Measurements from ENCODE around the gene PGRMC2.
A peak's percentile ranks its signal among the peaks of the same experiment; 100 is the strongest.

PGRMC2 gene

DNA sequence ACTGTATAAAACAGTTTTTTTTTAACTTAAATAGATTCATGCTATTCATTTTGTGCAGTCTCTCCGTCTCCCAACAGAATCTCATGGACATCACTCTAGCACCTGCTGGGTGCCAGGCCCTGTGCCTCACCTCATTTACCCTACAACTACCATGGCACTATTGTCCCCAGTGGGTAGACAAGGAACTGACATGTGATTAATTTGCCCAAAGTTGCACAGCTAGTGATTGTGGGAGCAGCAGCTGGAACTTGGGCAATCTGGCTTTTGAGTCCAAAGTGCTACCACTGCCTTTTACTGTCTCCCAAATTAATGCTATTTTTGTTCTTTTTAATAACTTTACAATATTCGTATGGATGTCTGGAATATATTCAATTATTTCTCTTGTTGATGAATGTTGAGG is 11.2 kb upstream of the PGRMC2 start:
- peak in 1 of 2 donors; percentile 38 for ATAC-seq

GRCh38 chr4:128298146-128298758 is 10.6 kb upstream of the PGRMC2 start:
- ATAC-seq = no peak

DNA sequence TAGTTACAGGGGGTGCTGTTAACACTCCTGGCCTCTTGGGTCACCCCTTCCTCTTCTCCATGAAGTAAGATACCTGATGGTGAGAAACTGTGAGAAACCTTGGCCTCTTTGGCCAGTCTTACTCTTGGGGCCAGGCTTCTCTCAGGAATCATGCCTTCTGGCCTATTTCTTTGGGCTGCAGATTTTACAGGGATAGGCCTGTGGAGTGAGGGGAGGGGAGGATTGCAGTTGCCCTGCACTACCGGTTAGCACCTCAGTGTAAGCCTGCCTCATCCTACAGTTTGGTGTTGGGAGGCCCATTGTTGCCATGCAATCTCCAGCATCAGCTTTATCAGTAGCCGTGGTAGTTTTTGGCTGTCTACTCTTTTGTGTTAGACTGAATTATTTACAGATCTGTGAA is 7.6 kb upstream of the PGRMC2 start:
- ATAC-seq = no peak

- ATAC-seq = no peak
These were observed 6.9 kb upstream of the PGRMC2 start for GRCh38 chr4:128294464-128294863.

GRCh38 chr4:128292349-128292748 is 4.7 kb upstream of the PGRMC2 start:
- ATAC-seq = no peak

GRCh38 chr4:128291096-128291495 is 3.5 kb upstream of the PGRMC2 start:
- no peak for ATAC-seq

DNA sequence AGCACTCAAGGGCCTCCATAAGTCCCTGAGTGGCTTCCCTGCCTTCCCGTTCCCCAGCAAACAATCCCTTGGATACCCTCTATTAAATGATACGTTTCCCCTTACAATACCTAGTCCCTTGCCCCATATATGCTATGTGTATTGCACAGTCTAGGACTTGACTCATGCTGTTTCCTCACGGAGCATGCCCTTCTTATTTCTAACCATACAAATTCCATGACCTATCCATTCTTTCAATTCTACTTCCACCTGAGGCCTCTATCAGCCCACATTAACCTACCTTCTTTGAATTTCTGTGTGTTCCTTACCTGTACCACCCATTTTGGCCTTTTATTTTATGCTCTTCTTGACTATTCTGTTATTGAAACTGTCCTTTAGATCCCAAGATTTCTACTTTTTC is 2.9 kb upstream of the PGRMC2 start:
- ATAC-seq = no peak

DNA sequence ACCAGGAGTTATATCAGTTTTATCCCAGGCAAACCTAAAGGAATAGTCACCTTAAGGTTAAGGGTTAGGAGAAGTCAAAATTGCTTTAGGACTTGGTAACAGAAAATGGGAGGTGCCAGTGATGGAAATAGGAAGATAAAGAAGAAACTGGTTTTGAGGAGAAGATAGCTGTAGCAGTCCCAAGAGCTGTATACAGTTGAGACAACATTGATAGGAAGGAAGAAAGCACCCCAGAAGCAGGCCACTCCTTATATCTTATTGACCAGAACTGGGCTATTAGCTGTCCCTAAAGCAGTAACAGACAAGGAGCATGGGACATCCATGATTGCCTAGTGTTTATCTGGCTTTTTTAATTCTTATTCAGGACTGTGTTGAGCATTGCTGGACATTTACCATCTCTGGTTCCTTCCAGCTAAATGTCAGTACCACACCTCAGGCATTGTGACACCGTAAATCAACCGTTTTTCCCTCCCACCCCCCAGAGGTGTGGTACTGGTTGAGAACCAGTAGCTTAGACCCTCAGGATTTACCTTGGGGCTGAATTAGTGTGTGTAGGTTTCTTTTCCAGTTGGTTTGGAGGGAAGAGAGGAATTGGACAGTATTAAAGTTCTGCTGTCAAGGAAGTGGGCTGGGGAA is 2.0 kb upstream of the PGRMC2 start:
- no peak for ATAC-seq

GRCh38 chr4:128288689-128289106 is 1.1 kb upstream of the PGRMC2 start:
- ATAC-seq = peak in 1 of 2 donors; percentile 3

- ATAC-seq = peak; percentile 86 to 87
These were observed 467 bp upstream of the PGRMC2 start for GRCh38 chr4:128287871-128288688.

- ATAC-seq = no peak
These were observed 1.0 kb downstream of the PGRMC2 start for GRCh38 chr4:128286474-128287058.

GRCh38 chr4:128285085-128285997 is 2.3 kb downstream of the PGRMC2 start:
- no peak for ATAC-seq

GRCh38 chr4:128284317-128284716 is 3.3 kb downstream of the PGRMC2 start:
- ATAC-seq = no peak

GRCh38 chr4:128283071-128283470 is 4.5 kb downstream of the PGRMC2 start:
- ATAC-seq = no peak

GRCh38 chr4:128282516-128282915 is 5.1 kb downstream of the PGRMC2 start:
- ATAC-seq = no peak

DNA sequence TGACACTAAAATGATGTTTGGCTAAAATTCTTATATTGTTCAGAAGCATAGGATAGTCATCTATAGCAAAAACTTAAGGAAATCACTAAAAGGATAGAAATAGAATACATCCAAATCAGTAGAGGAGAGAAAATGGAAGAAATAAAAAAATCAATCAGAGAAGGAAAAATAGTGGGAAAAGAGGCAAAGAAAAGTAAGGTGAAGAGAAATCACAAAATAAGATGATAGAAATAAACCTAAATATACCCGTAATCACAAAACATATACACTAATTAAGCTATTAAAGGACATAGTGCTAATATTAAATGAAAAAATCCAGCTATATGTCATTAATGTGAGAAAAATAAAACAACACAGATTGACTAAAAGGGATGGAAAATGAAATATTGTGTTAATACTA is 6.3 kb downstream of the PGRMC2 start:
- ATAC-seq = no peak

- no peak for ATAC-seq
These were observed 7.9 kb downstream of the PGRMC2 start for GRCh38 chr4:128279624-128280225.

DNA sequence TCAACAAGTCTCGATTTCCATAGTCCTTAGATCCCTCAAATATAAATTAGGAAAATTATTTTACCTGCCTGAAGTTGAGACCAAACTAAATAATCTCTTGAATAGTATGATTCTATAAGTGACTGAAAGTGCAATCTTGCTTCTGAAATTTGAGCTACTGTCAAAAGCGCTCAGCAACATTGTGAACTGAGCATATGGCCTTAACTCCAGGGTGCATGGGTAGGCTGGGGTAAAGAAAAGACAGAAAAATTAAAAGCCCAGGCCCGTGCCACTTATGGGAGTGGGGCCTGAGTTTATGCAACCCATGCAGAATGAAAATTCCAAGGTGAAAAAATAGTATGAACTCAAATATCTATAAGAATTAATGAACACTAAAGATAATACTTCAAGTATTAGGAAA is 9.8 kb downstream of the PGRMC2 start:
- no peak for ATAC-seq

DNA sequence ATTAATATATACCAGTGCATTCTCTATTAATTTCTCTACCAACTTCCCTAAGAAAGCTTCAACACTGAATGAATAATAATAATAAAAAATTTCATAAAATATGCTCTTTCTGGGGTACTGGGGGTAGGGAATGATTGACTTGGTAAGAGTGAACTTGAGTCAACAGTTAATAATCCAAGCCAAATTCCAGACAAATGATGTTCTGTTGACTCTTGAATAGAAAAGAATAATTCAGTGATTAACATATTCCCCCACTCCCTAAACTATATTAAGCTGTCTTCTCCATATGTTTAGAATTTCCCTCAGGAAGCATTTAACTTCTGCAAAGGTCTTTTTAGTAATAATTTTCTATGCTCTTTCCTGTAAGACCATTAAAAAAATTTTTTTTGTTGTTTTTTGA is 12.3 kb downstream of the PGRMC2 start:
- ATAC-seq = no peak

DNA sequence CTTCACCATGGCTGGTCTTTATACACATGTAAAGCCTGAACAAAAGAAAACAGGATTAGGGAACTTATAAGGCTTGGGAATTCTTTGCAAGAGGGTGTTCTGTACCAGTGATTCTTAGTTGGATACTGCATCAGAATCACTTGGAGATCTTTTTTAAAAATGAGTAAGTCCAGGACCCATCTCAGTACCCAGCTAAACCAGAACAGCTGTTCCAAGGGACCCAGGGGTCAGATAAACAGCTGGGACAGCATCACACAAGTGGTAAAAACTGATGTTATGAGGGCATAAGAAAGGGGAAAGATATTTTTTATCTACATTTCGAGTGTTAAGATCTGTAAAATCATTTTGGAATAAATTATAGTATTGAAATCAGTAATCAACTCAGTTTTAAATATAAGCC is 16.1 kb downstream of the PGRMC2 start:
- no peak for ATAC-seq

GRCh38 chr4:128268970-128269369 is 18.6 kb downstream of the PGRMC2 start:
- ATAC-seq = no peak

- ATAC-seq = no peak
These were observed 19.9 kb downstream of the PGRMC2 start for GRCh38 chr4:128267745-128268144.

Measured in activated CD4-positive, CD25-positive, alpha-beta regulatory T cell treated with anti-CD3 and anti-CD28 coated beads, Interleukin-2, amount 50 U/mL, for 24 hours (primary cell).